Chondrocyte (in vitro differentiated cells): Measurements from ENCODE around the gene PSMD4. TPM values are rescaled to one million over a fixed set of nuclear protein-coding genes. Genes with fewer than 3 reads are reported as not detected.

Experiments used
- DNase-seq: peaks from one replicate; pipeline ENCODE4 v3.0.0; 2021; ENCODE audit warnings: mixed read lengths, low spot score
- H3K27ac Mint-ChIP-seq: one replicate; pipeline ENCODE4 v1.8.0; 2021; ENCODE audit warnings: mild to moderate bottlenecking, moderate library complexity, mixed read lengths; ENCODE audit not compliant: unreplicated experiment
- H3K27me3 Mint-ChIP-seq: 2 replicates; pipeline ENCODE4 v1.8.0; 2021; ENCODE audit warnings: low read depth, mixed read lengths
- H3K36me3 Mint-ChIP-seq: 2 replicates; pipeline ENCODE4 v1.8.0; 2021; ENCODE audit warnings: low read depth, mixed read lengths
- H3K4me1 Mint-ChIP-seq: 2 replicates; pipeline ENCODE4 v1.8.0; 2021; ENCODE audit warnings: low read depth, mild to moderate bottlenecking, mixed read lengths
- H3K4me3 Mint-ChIP-seq: one replicate; pipeline ENCODE4 v1.8.0; 2021; ENCODE audit warnings: mild to moderate bottlenecking, moderate library complexity, mixed read lengths; ENCODE audit not compliant: unreplicated experiment
- H3K9me3 Mint-ChIP-seq: 2 replicates; pipeline ENCODE4 v1.8.0; 2021; ENCODE audit warnings: low read depth, mixed read lengths
- CTCF ChIP-seq: fragments of 200-600 bp; sonication (generic); IDR thresholded peaks from 2 replicates; pipeline ENCODE4 v1.5.0; 2021; ENCODE audit warnings: antibody characterized with exemption, mild to moderate bottlenecking, moderate library complexity
- total RNA-seq: library from RNA; stranded (reverse); gene quantifications from 3 replicates; pipeline ENCODE4 v1.2.1, GENCODE V29; 2021

Gene PSMD4
- total RNA-seq, 1 donor from 2014 or later = 113 TPM

DNA sequence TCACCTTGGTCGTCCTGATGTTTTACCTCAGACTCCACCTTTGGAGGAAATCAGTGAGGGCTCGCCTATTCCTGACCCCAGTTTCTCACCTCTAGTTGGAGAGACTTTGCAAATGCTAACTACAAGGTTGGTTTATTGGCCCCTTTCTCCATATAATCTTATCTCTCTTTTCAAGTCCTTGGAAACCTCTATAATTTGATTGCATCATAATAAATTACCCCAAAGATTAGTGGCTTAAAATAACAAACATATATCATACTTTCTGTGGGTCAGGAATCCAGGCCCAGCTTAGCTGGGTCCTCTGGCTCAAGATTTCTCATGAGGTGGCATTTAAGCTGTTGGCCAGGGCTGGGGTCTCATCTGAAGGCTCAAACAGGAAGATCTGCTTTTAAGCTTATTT is 12.1 kb upstream of the PSMD4 start:
- peaks cover 15% of the 10 kb centered on the region for H3K4me1 Mint-ChIP-seq
- no peak overlapping the region for H3K27ac Mint-ChIP-seq
- H3K4me3 Mint-ChIP-seq = no peak overlapping the region
- no peak for TF ChIP-seq CTCF
- H3K36me3 Mint-ChIP-seq = peaks cover 48% of the 10 kb centered on the region
- H3K27me3 Mint-ChIP-seq = no peaks in the 10 kb centered on the region
- H3K9me3 Mint-ChIP-seq = no peaks in the 10 kb centered on the region
- no peak for DNase-seq

- peaks cover 45% of the 10 kb centered on the region for H3K36me3 Mint-ChIP-seq
Observed at GRCh38 chr1:151243683-151244216, 10.8 kb upstream of the PSMD4 start.

DNA sequence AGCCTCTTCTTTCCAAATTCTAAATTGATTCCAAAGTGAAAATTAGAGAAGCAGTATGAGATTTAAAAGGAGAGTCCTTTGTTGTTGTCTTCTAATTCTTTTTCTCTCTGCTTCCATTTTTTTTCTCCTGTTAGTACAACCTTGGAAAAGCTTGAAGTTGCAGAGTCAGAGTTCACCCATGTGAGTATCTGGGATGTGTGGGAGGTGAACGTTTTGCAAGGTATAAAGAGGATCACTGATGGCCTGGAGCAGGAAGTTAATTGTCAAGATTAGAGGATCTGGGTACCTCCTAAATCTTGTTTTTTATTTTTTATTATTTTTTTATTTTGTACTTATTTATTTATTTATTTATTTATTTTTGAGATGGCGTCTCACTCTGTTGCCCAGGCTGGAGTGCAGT is 7.7 kb upstream of the PSMD4 start:
- H3K9me3 Mint-ChIP-seq = no peaks in the 10 kb centered on the region
- TF ChIP-seq CTCF = no peak
- peaks cover 44% of the 10 kb centered on the region for H3K36me3 Mint-ChIP-seq

More at GRCh38 chr1:151243683-151244216, 10.8 kb upstream of the PSMD4 start:
- H3K4me1 Mint-ChIP-seq = peaks cover 2% of the 10 kb centered on the region
- H3K4me3 Mint-ChIP-seq = no peak overlapping the region
- no peaks in the 10 kb centered on the region for H3K27me3 Mint-ChIP-seq
- TF ChIP-seq CTCF = no peak
- H3K9me3 Mint-ChIP-seq = no peaks in the 10 kb centered on the region
- no peak for DNase-seq
- H3K27ac Mint-ChIP-seq = peak overlapping the region; percentile 22

GRCh38 chr1:151251656-151252470 is 2.7 kb upstream of the PSMD4 start:
- no peak overlapping the region for H3K4me3 Mint-ChIP-seq
- peaks cover 14% of the 10 kb centered on the region for H3K36me3 Mint-ChIP-seq
- TF ChIP-seq CTCF = peak; percentile 90
- no peaks in the 10 kb centered on the region for H3K27me3 Mint-ChIP-seq
- H3K27ac Mint-ChIP-seq = peak overlapping the region; percentile 13
- no peaks in the 10 kb centered on the region for H3K9me3 Mint-ChIP-seq
- DNase-seq = no peak
- H3K4me1 Mint-ChIP-seq = peaks cover 19% of the 10 kb centered on the region

More for the DNA sequence above, 7.7 kb upstream of the PSMD4 start:
- Mint-ChIP-seq H3K4me1 (peaks cover 2% of the 10 kb centered on the region), H3K27me3 (no peaks in the 10 kb centered on the region), H3K4me3 (no peak overlapping the region), H3K27ac (no peak overlapping the region)
- no peak for DNase-seq

DNA sequence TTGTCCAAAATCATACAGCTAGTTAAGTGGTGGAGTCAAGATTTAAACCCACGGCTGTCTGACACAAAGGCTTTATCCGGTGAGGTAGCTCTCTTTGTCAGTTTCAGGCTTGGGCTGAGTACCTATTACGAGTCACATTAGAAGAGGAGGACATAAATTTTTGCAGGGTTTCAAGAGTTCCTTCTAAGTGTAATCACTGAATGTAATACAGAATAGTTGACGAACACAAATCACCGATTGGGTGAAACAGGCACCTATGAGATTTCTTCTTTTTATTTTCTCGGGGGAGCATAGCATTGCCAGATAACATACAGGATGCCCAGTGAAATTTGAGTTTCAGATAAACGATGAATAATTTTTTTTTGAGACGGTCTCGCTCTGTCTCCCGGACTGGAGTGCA is 847 bp downstream of the PSMD4 start:
- Mint-ChIP-seq H3K27me3 (no peaks in the 10 kb centered on the region), H3K9me3 (no peaks in the 10 kb centered on the region), H3K36me3 (no peaks in the 10 kb centered on the region), H3K27ac (peak overlapping the region; percentile 99), H3K4me1 (peaks cover 31% of the 10 kb centered on the region), H3K4me3 (peak overlapping the region; percentile 96)
- no peak for DNase-seq
- no peak for TF ChIP-seq CTCF
